Renal pelvis (tissue), 4 donors: ENCODE data around the gene LGSN. TPM values are rescaled to one million over a fixed set of nuclear protein-coding genes. Genes with fewer than 3 reads are reported as not detected.
"Not testable (repeated sequence)": the region's sequence is repeated elsewhere in the genome, so short reads cannot be mapped to it uniquely, and the experiment has no call there.

Experiments
- DNase-seq: peaks from one replicate; pipeline ENCODE4 v3.0.0-alpha.2; 2013
- polyA plus RNA-seq, 3 donors: library from polyadenylated mRNA; unstranded; fragments of 120-200 nt; gene quantifications; one replicate each; pipeline ENCODE4 v1.2.1, GENCODE V29; 2013; ENCODE audit not compliant: insufficient read length in 3 of 3

The LGSN gene
- polyA plus RNA-seq, 3 donors = 0.43 to 1.6 (median 0.66) TPM

- no peak for DNase-seq
These were observed 83.4 kb downstream of the LGSN start for GRCh38 chr6:63236398-63236817.

GRCh38 chr6:63230511-63230910, 89.3 kb downstream of the LGSN start:
- DNase-seq = not testable (repeated sequence)

- not testable (repeated sequence) for DNase-seq
These were observed 89.8 kb downstream of the LGSN start for GRCh38 chr6:63230027-63230426.

- DNase-seq = not testable (repeated sequence)
These were observed 91.6 kb downstream of the LGSN start for GRCh38 chr6:63227928-63228894.

- not testable (repeated sequence) for DNase-seq
These were observed 93.8 kb downstream of the LGSN start for GRCh38 chr6:63225987-63226386.

Other genes with a start within 250 kb of the LGSN start
- gene FKBP1C, start 108.5 kb downstream of the LGSN start, polyA plus RNA-seq = 1 to 10 TPM in 2 of 3 donors, under 1 TPM in 1; 0.63 to 2.5 (median 2.5) TPM